HG02623 (cell line): Measurements from ENCODE around the gene ITGB8.
A peak's percentile ranks its signal among the peaks of the same experiment; 100 is the strongest.

Experiments used
- ATAC-seq: cut with Tn5 transposase; IDR thresholded peaks from one replicate; pipeline ENCODE4 v1.9.1; 2021; ENCODE audit warnings: moderate library complexity; ENCODE audit not compliant: unreplicated experiment

Gene ITGB8

GRCh38 chr7:20408467-20408826 lies 77.7 kb downstream of the ITGB8 start:
- no peak for ATAC-seq

GRCh38 chr7:20409961-20410360 lies 79.3 kb downstream of the ITGB8 start:
- no peak for ATAC-seq

GRCh38 chr7:20411372-20411771 lies 80.7 kb downstream of the ITGB8 start:
- ATAC-seq, result no peak

GRCh38 chr7:20412032-20412431 lies 81.3 kb downstream of the ITGB8 start:
- ATAC-seq, result no peak

- ATAC-seq, result no peak
These were observed 86.6 kb downstream of the ITGB8 start for GRCh38 chr7:20417260-20417659.

GRCh38 chr7:20417675-20418382 lies 87.1 kb downstream of the ITGB8 start:
- no peak for ATAC-seq

- no peak for ATAC-seq
These were observed 93.8 kb downstream of the ITGB8 start for GRCh38 chr7:20424500-20424899.

- no peak for ATAC-seq
These were observed 100.0 kb downstream of the ITGB8 start for GRCh38 chr7:20430664-20431063.

- no peak for ATAC-seq
These were observed 100.4 kb downstream of the ITGB8 start for GRCh38 chr7:20431146-20431545.

- no peak for ATAC-seq
These were observed 101.4 kb downstream of the ITGB8 start for GRCh38 chr7:20432071-20432470.

GRCh38 chr7:20435305-20435704 lies 104.6 kb downstream of the ITGB8 start:
- ATAC-seq, result no peak

GRCh38 chr7:20438248-20438647 lies 107.5 kb downstream of the ITGB8 start:
- ATAC-seq, result no peak

- peak; percentile 87 for ATAC-seq
These were observed 108.1 kb downstream of the ITGB8 start for GRCh38 chr7:20438694-20439376.

- no peak for ATAC-seq
These were observed 108.9 kb downstream of the ITGB8 start for GRCh38 chr7:20439416-20440185.

- ATAC-seq, result no peak
These were observed 109.9 kb downstream of the ITGB8 start for GRCh38 chr7:20440472-20441105.

GRCh38 chr7:20441346-20441745 lies 110.6 kb downstream of the ITGB8 start:
- ATAC-seq, result no peak

- ATAC-seq, result no peak
These were observed 111.3 kb downstream of the ITGB8 start for GRCh38 chr7:20441991-20442441.

- no peak for ATAC-seq
These were observed 112.3 kb downstream of the ITGB8 start for GRCh38 chr7:20442951-20443350.

- ATAC-seq, result no peak
These were observed 113.5 kb downstream of the ITGB8 start for GRCh38 chr7:20444030-20444800.

- peak; percentile 81 for ATAC-seq
These were observed 116.4 kb downstream of the ITGB8 start for GRCh38 chr7:20447021-20447650.
